GM21717 (cell line): Measurements from ENCODE around the gene TEX19.

Experiments
- ATAC-seq: cut with Tn5 transposase; IDR thresholded peaks from one replicate; pipeline ENCODE4 v1.9.1; 2021; ENCODE audit warnings: mild to moderate bottlenecking, moderate library complexity; ENCODE audit not compliant: unreplicated experiment

TEX19 gene

GRCh38 chr17:82320956-82321927 lies 37.8 kb upstream of the TEX19 start:
- no peak for ATAC-seq

- ATAC-seq, result no peak
Observed at GRCh38 chr17:82321947-82322466, 37.0 kb upstream of the TEX19 start.

GRCh38 chr17:82322526-82323453 lies 36.3 kb upstream of the TEX19 start:
- ATAC-seq, result no peak

- ATAC-seq, result no peak
Observed at GRCh38 chr17:82323514-82324234, 35.4 kb upstream of the TEX19 start.

GRCh38 chr17:82324566-82325285 lies 34.3 kb upstream of the TEX19 start:
- no peak for ATAC-seq

GRCh38 chr17:82325286-82326180 lies 33.5 kb upstream of the TEX19 start:
- no peak for ATAC-seq

GRCh38 chr17:82327289-82327688 lies 31.8 kb upstream of the TEX19 start:
- no peak for ATAC-seq

GRCh38 chr17:82327757-82328140 lies 31.3 kb upstream of the TEX19 start:
- no peak for ATAC-seq

- no peak for ATAC-seq
Observed at GRCh38 chr17:82328141-82328993, 30.7 kb upstream of the TEX19 start.

GRCh38 chr17:82328994-82329507 lies 30.0 kb upstream of the TEX19 start:
- no peak for ATAC-seq

- ATAC-seq, result no peak
Observed at GRCh38 chr17:82329683-82330321, 29.2 kb upstream of the TEX19 start.

GRCh38 chr17:82330322-82331239 lies 28.5 kb upstream of the TEX19 start:
- ATAC-seq, result no peak

GRCh38 chr17:82331345-82331939 lies 27.6 kb upstream of the TEX19 start:
- no peak for ATAC-seq

GRCh38 chr17:82332669-82333278 lies 26.3 kb upstream of the TEX19 start:
- ATAC-seq, result no peak
